ENCODE data around the gene GALNT10. TPM values are rescaled to one million over a fixed set of nuclear protein-coding genes. Genes with fewer than 3 reads are reported as not detected.

Gene GALNT10
- total RNA-seq, 1 experiment from 2014 or later = 27.8 TPM

DNA sequence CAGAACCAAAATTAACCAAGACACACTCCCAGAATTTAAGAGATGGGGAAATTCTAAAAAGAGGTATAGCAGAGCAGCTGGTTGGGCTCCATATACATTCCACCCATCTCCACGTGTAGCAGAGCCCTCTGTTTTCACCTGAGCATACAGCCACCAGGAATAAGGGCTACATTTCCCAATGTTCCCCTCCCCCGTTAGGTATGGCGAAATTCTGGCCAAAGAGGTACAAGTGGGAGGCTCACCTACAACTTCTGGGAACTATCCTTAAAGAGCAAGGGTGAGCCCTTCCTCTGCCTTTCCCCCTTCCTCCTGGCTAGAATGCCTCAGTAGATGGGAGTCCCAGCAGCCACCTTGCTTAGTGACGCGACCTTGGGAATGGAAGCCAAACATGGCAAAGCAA, 250.0 kb downstream of the GALNT10 start:
- H3K36me3 ChIP-seq (ENCODE audit: control insufficient read depth in 1 of 2, insufficient read depth in 2 of 2, low read length in 2 of 2) = peaks cover 5 to 10% of the 10 kb centered on the region in 2 experiments; a peak in 3 of 4 replicates
- no peaks in the 10 kb centered on the region for H3K27me3 ChIP-seq (ENCODE audit: insufficient read depth, low read length)
- no peak overlapping the region for H3K9ac ChIP-seq (ENCODE audit: low read length)
- H3K4me1 ChIP-seq (ENCODE audit: control insufficient read depth in 1 of 2, insufficient read depth in 2 of 2, low read length in 2 of 2) = peaks cover 0 to 8% of the 10 kb centered on the region in 2 experiments; a peak in 3 of 4 replicates
- H3K4me2 ChIP-seq (ENCODE audit: low read length) = no peak overlapping the region
- POLR2A ChIA-PET = no interaction called here
- H3K9me3 ChIP-seq (ENCODE audit: control insufficient read depth in 1 of 2, insufficient read depth in 1 of 2, low read depth in 1 of 2, low read length in 2 of 2) = no peaks in the 10 kb centered on the region
- CTCF ChIA-PET = no interaction called here
- H2AFZ ChIP-seq (ENCODE audit: low read depth, low read length, poor library complexity, severe bottlenecking) = no peak overlapping the region
- no peaks in the 10 kb centered on the region for H4K20me1 ChIP-seq (ENCODE audit: insufficient read depth)
- BruUV-seq (replicated peaks) = no TSS peak
- RAD21 ChIA-PET (ENCODE audit: low non-redundant PET in 1 of 2, low total read pairs in 2 of 2, uncharacterized antibody in 2 of 2, unreplicated experiment in 2 of 2) = no interaction called here
- no peak overlapping the region for H3K4me3 ChIP-seq (replicated peaks in 1 of 2; ENCODE audit: low read depth in 1 of 2, low read length in 2 of 2)
- H3K79me2 ChIP-seq (ENCODE audit: insufficient read depth, low read length) = 0 out of 2 replicates have a peak, but pooled peaks cover 4% of the 10 kb centered on the region
- no peak for TF ChIP-seq SP1 (IDR thresholded peaks at IDR 0.05; ENCODE audit: low read depth)
- no peak for TF ChIP-seq POLR2AphosphoS5 (IDR thresholded peaks at IDR 0.05; ENCODE audit: low read depth, low read length)
- no peak for TF ChIP-seq ZFX (IDR thresholded peaks at IDR 0.05)
- TF ChIP-seq ELF1 (IDR thresholded peaks at IDR 0.05; ENCODE audit: borderline replicate concordance, low read depth) = no peak
- TF ChIP-seq ZNF274 (IDR thresholded peaks at IDR 0.05; ENCODE audit: low read depth, low read length) = no peak
- no peak for TF ChIP-seq POLR2A (IDR thresholded peaks at IDR 0.05; ENCODE audit: borderline replicate concordance, extremely low read depth, insufficient read depth, insufficient read length)
- no peak for ATAC-seq
- intact Hi-C loops (cut with micrococcal nuclease) = no loop called here
- H3K9me2 ChIP-seq (ENCODE audit: insufficient read depth) = no peaks in the 10 kb centered on the region
- no peak for DNase-seq (ENCODE audit: low read depth, low spot score)
- H3K27ac ChIP-seq (ENCODE audit: low read depth, low read length) = no peak overlapping the region

DNA sequence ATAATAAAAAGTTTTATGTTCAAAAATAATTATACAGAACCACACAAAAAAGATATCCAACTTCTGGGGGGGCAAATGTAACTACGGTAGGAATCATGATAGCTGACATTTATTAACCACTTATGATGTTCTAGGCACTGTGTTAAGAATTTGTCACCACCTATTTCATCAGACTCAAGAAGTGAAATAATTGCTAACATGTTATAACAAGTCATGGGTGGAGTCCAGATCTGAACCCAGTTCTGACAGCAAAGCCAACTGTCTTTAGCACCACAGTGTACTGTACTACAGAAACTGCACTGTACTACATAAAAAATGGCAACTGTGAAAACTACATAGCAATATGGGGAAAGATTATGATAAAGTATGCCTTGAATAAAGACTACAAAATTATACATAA, 252.3 kb downstream of the GALNT10 start:
- intact Hi-C loops (cut with micrococcal nuclease) = no loop called here
- Histone ChIP-seq H2AFZ (ENCODE audit: low read depth, low read length, poor library complexity, severe bottlenecking) (no peak overlapping the region), H3K9ac (ENCODE audit: low read length) (no peak overlapping the region), H3K36me3 (ENCODE audit: control insufficient read depth in 1 of 2, insufficient read depth in 2 of 2, low read length in 2 of 2) (peaks cover 0 to 2% of the 10 kb centered on the region in 2 experiments; a peak in 1 of 4 replicates), H3K79me2 (ENCODE audit: insufficient read depth, low read length) (peaks cover 17% of the 10 kb centered on the region), H3K4me1 (ENCODE audit: control insufficient read depth in 1 of 2, insufficient read depth in 2 of 2, low read length in 2 of 2) (peaks cover 3 to 19% of the 10 kb centered on the region in 2 experiments; a peak in 3 of 4 replicates), H3K27ac (ENCODE audit: low read depth, low read length) (no peak overlapping the region), H4K20me1 (ENCODE audit: insufficient read depth) (no peaks in the 10 kb centered on the region), H3K4me2 (ENCODE audit: low read length) (no peak overlapping the region), H3K9me2 (ENCODE audit: insufficient read depth) (no peaks in the 10 kb centered on the region), H3K27me3 (ENCODE audit: insufficient read depth, low read length) (no peaks in the 10 kb centered on the region), H3K9me3 (ENCODE audit: control insufficient read depth in 1 of 2, insufficient read depth in 1 of 2, low read depth in 1 of 2, low read length in 2 of 2) (no peaks in the 10 kb centered on the region), H3K4me3 (replicated peaks in 1 of 2; ENCODE audit: low read depth in 1 of 2, low read length in 2 of 2) (no peak overlapping the region)
- DNase-seq (ENCODE audit: low read depth, low spot score) (no peak), ATAC-seq (no peak)
- ChIA-PET RAD21 (ENCODE audit: low non-redundant PET in 1 of 2, low total read pairs in 2 of 2, uncharacterized antibody in 2 of 2, unreplicated experiment in 2 of 2) (no interaction called here), POLR2A (no interaction called here), CTCF (no interaction called here)
- BruUV-seq (replicated peaks) = no TSS peak
- TF ChIP-seq YY1 (IDR thresholded peaks at IDR 0.05; ENCODE audit: extremely low read depth, insufficient replicate concordance, low read depth, low read length) (no peak), ZFX (IDR thresholded peaks at IDR 0.05) (no peak), FOSL1 (IDR thresholded peaks at IDR 0.05; ENCODE audit: low read depth) (no peak), SP1 (IDR thresholded peaks at IDR 0.05; ENCODE audit: low read depth) (no peak), CBX3 (IDR thresholded peaks at IDR 0.05; ENCODE audit: low read depth) (no peak), SRF (IDR thresholded peaks at IDR 0.05; ENCODE audit: low read depth) (no peak), POLR2AphosphoS5 (IDR thresholded peaks at IDR 0.05; ENCODE audit: low read depth, low read length) (no peak), EZH2 (IDR thresholded peaks at IDR 0.05) (no peak), ZNF274 (IDR thresholded peaks at IDR 0.05; ENCODE audit: low read depth, low read length) (no peak)
- TF ChIP-seq, protein P1, sequence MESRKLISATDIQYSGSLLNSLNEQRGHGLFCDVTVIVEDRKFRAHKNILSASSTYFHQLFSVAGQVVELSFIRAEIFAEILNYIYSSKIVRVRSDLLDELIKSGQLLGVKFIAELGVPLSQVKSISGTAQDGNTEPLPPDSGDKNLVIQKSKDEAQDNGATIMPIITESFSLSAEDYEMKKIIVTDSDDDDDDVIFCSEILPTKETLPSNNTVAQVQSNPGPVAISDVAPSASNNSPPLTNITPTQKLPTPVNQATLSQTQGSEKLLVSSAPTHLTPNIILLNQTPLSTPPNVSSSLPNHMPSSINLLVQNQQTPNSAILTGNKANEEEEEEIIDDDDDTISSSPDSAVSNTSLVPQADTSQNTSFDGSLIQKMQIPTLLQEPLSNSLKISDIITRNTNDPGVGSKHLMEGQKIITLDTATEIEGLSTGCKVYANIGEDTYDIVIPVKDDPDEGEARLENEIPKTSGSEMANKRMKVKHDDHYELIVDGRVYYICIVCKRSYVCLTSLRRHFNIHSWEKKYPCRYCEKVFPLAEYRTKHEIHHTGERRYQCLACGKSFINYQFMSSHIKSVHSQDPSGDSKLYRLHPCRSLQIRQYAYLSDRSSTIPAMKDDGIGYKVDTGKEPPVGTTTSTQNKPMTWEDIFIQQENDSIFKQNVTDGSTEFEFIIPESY (IDR thresholded peaks at IDR 0.05; ENCODE audit: extremely low read depth, insufficient replicate concordance, low read length) = no peak
- TF ChIP-seq, protein P2, sequence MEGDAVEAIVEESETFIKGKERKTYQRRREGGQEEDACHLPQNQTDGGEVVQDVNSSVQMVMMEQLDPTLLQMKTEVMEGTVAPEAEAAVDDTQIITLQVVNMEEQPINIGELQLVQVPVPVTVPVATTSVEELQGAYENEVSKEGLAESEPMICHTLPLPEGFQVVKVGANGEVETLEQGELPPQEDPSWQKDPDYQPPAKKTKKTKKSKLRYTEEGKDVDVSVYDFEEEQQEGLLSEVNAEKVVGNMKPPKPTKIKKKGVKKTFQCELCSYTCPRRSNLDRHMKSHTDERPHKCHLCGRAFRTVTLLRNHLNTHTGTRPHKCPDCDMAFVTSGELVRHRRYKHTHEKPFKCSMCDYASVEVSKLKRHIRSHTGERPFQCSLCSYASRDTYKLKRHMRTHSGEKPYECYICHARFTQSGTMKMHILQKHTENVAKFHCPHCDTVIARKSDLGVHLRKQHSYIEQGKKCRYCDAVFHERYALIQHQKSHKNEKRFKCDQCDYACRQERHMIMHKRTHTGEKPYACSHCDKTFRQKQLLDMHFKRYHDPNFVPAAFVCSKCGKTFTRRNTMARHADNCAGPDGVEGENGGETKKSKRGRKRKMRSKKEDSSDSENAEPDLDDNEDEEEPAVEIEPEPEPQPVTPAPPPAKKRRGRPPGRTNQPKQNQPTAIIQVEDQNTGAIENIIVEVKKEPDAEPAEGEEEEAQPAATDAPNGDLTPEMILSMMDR (IDR thresholded peaks at IDR 0.05 in 2 of 3, conservative IDR thresholded peaks at IDR 0.05 in 1 of 3; ENCODE audit: borderline replicate concordance in 1 of 3, insufficient read depth in 1 of 3, low read depth in 2 of 3, low read length in 2 of 3) = no peak

All from HCT116 (cell line).